BE2C (cell line): ENCODE data around the gene SBF2.

Experiments used
- DNase-seq: peaks from one replicate; pipeline ENCODE4 v3.0.0-alpha.2; 2020
- H3K27me3 ChIP-seq: fragments of 250-450 bp; sonication (Bioruptor Pico); 2 replicates; pipeline ENCODE4 v1.5.1; 2020; ENCODE audit warnings: mild to moderate bottlenecking
- H3K36me3 ChIP-seq: fragments of 250-450 bp; sonication (Bioruptor Pico); 2 replicates; pipeline ENCODE4 v1.5.1; 2020; ENCODE audit warnings: mild to moderate bottlenecking
- H3K4me1 ChIP-seq: fragments of 250-450 bp; sonication (Bioruptor Pico); 2 replicates; pipeline ENCODE4 v1.5.1; 2020
- H3K4me3 ChIP-seq: 2 replicates; pipeline ENCODE4 v1.5.1; 2011; ENCODE audit warnings: low read depth, low read length
- H3K9me3 ChIP-seq: fragments of 250-450 bp; sonication (Bioruptor Pico); 2 replicates; pipeline ENCODE4 v1.5.1; 2020
- CTCF ChIP-seq: IDR thresholded peaks from 2 replicates; pipeline ENCODE4 v1.5.1; 2012; ENCODE audit warnings: mild to moderate bottlenecking, low read depth, low read length

SBF2 gene

GRCh38 chr11:10328314-10329098 is 34.5 kb upstream of the SBF2 start:
- no peaks in the 10 kb centered on the region for H3K27me3 ChIP-seq
- H3K36me3 ChIP-seq: no peaks in the 10 kb centered on the region
- no peak overlapping the region for H3K4me3 ChIP-seq
- no peaks in the 10 kb centered on the region for H3K4me1 ChIP-seq
- TF ChIP-seq CTCF: no peak
- no peaks in the 10 kb centered on the region for H3K9me3 ChIP-seq
- no peak for DNase-seq

GRCh38 chr11:10327254-10327653 is 33.2 kb upstream of the SBF2 start:
- no peak for TF ChIP-seq CTCF
- H3K9me3 ChIP-seq: no peaks in the 10 kb centered on the region
- H3K4me3 ChIP-seq: no peak overlapping the region
- no peaks in the 10 kb centered on the region for H3K27me3 ChIP-seq
- DNase-seq: no peak
- no peaks in the 10 kb centered on the region for H3K36me3 ChIP-seq
- peaks cover 4% of the 10 kb centered on the region for H3K4me1 ChIP-seq

- Histone ChIP-seq H3K36me3 (no peaks in the 10 kb centered on the region), H3K4me3 (no peak overlapping the region), H3K4me1 (peaks cover 4% of the 10 kb centered on the region), H3K27me3 (no peaks in the 10 kb centered on the region), H3K9me3 (no peaks in the 10 kb centered on the region)
- DNase-seq: no peak
- TF ChIP-seq CTCF: no peak
Observed at GRCh38 chr11:10326012-10326964, 32.3 kb upstream of the SBF2 start.

DNA sequence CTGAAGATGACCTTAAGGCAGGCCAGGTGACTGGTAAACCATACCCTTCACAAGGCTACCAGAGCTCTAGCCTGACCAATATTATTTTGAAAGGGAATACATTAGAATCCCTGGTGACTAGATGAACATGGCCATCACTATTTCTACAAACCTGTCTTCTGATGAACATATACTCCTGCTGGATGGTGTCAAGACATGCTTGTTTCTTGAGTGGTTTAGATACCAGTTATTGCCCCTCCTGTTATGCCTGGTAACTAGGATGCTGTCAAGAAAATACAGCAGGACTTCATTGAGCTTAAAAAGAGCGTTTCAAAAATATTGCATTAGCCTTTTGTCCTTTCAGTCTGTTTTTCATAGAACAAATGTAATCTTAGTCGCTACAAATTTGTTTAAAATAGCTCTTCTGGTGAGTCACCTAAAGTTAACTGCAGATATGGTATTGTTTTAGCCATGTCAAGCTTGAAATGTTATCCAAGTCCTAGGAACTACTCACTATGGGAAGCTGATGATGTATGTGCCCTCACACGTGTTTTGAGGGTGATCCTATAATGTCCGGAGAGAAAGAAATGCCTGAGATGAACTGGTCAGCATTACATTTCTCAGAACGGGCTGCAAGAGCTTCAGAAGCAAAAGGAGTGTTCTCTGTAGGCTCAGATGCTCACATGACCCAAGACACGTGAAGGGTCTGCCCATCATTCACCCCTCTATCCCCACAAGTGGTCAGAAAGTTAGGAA is 31.4 kb upstream of the SBF2 start:
- no peak for DNase-seq
- Histone ChIP-seq H3K4me3 (no peak overlapping the region), H3K36me3 (no peaks in the 10 kb centered on the region), H3K9me3 (no peaks in the 10 kb centered on the region), H3K4me1 (peaks cover 4% of the 10 kb centered on the region), H3K27me3 (no peaks in the 10 kb centered on the region)
- no peak for TF ChIP-seq CTCF

DNA sequence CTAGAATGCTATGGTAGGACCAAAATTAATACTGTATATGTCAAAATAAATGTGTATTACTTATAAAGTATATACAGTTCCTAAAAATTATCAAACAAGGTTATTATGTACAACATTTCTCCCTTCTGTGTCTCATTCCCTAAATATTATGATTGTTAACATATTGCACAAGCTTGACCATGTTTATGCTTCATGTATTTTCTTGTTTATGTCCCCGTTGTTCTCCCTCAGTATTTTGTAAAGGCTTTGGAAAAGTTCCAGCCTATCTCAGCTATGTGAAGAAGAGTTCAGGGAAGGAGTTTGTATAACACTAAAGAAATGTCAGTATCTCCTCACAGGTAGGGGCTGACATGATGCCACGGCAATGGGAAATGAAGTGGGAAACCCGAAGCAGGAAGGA is 30.5 kb upstream of the SBF2 start:
- no peak for TF ChIP-seq CTCF
- Histone ChIP-seq H3K36me3 (no peaks in the 10 kb centered on the region), H3K27me3 (no peaks in the 10 kb centered on the region), H3K9me3 (no peaks in the 10 kb centered on the region), H3K4me3 (no peak overlapping the region), H3K4me1 (peaks cover 7% of the 10 kb centered on the region)
- DNase-seq: no peak
